ENCODE data around the gene FBLIM1. TPM values are rescaled to one million over a fixed set of nuclear protein-coding genes. Genes with fewer than 3 reads are reported as not detected.

The FBLIM1 gene
- total and polyA plus RNA-seq, 4 experiments from 2014 or later: not detected

DNA sequence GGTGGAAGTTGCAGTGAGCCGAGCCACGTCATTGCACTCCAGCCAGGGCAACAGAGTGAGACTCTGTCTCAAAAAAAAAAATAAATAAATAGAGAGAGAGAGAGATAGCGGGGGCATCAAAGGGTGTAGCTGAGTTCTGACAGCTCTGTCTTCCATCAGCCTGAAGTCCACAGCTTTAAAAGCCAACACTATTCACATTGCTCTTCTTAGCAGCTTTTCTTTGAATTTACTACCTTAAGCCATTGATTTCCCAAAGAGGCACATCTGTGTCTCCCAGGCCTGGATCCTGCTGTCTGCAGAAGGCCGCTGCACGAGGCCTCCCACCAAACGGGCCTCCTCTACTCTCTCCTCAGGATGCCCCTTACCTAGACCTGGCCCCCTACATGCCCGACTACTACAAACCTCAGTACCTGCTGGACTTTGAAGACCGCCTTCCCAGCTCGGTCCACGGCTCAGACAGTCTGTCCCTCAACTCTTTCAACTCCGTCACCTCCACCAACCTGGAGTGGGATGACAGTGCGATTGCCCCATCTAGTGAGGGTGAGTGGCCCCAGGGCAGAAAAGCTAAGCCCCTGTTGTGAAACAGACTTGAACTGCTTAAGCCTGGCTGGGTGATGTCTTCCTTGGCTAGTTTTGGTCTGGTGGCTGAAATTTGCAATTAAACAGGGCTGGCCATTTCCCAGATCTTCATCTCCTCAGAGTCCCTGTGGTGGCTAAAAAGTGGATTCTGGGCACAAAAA, 39.0 kb upstream of the FBLIM1 start:
- H3K36me3 Mint-ChIP-seq: peaks cover 26 to 54% of the 10 kb centered on the region in 2 donors
- H3K36me3 ChIP-seq (ENCODE audit: insufficient read depth, low read length): peaks cover 48% of the 10 kb centered on the region

GRCh38 chr1:15720861-15721260, 37.7 kb upstream of the FBLIM1 start:
- Mint-ChIP-seq H3K27me3 (no peaks in the 10 kb centered on the region), H3K36me3 (peaks cover 27 to 58% of the 10 kb centered on the region in 2 donors), H3K4me3 (no peak overlapping the region), H3K27ac (no peak overlapping the region), H3K9me3 (no peaks in the 10 kb centered on the region), H3K4me1 (no peaks in the 10 kb centered on the region)
- Histone ChIP-seq H3K27ac (ENCODE audit: low read depth, low read length) (no peak overlapping the region), H3K4me1 (ENCODE audit: insufficient read depth, low read length) (no peaks in the 10 kb centered on the region), H3K27me3 (ENCODE audit: insufficient read depth, low read length) (no peaks in the 10 kb centered on the region), H3K36me3 (ENCODE audit: insufficient read depth, low read length) (peaks cover 57% of the 10 kb centered on the region), H3K4me3 (ENCODE audit: low read length in 2 of 2) (no peak overlapping the region), H3K9me3 (ENCODE audit: control insufficient read depth in 1 of 2, low read length in 2 of 2) (no peaks in the 10 kb centered on the region)
- ChIA-PET CTCF (ENCODE audit: partially characterized antibody) (no interaction called here), POLR2A (ENCODE audit: partially characterized antibody) (no interaction called here)
- DNase-seq: no peak
- intact Hi-C loops (cut with micrococcal nuclease): no loop called here

More for the DNA sequence above, 39.0 kb upstream of the FBLIM1 start:
- no peaks in the 10 kb centered on the region for H3K4me1 Mint-ChIP-seq
- POLR2A ChIA-PET (ENCODE audit: partially characterized antibody): no interaction called here
- no peaks in the 10 kb centered on the region for H3K27me3 ChIP-seq (ENCODE audit: insufficient read depth, low read length)
- intact Hi-C loops (cut with micrococcal nuclease): no loop called here
- H3K4me1 ChIP-seq (ENCODE audit: insufficient read depth, low read length): no peaks in the 10 kb centered on the region
- H3K27me3 Mint-ChIP-seq: no peaks in the 10 kb centered on the region
- H3K9me3 ChIP-seq (ENCODE audit: control insufficient read depth in 1 of 2, low read length in 2 of 2): no peaks in the 10 kb centered on the region
- no peak overlapping the region for H3K4me3 Mint-ChIP-seq
- CTCF ChIA-PET (ENCODE audit: partially characterized antibody): no interaction called here
- H3K4me3 ChIP-seq (ENCODE audit: low read length in 2 of 2): no peak overlapping the region
- no peak overlapping the region for H3K27ac ChIP-seq (ENCODE audit: low read depth, low read length)
- H3K27ac Mint-ChIP-seq: no peak overlapping the region
- DNase-seq: no peak
- H3K9me3 Mint-ChIP-seq: no peaks in the 10 kb centered on the region

- H3K4me1 Mint-ChIP-seq: no peaks in the 10 kb centered on the region
- no peaks in the 10 kb centered on the region for H3K27me3 ChIP-seq (ENCODE audit: insufficient read depth, low read length)
- H3K36me3 Mint-ChIP-seq: peaks cover 35 to 59% of the 10 kb centered on the region in 2 donors
- H3K27ac ChIP-seq (ENCODE audit: low read depth, low read length): no peak overlapping the region
- H3K4me3 ChIP-seq (ENCODE audit: low read length in 2 of 2): no peak overlapping the region
- H3K4me1 ChIP-seq (ENCODE audit: insufficient read depth, low read length): no peaks in the 10 kb centered on the region
- H3K27ac Mint-ChIP-seq: peak overlapping the region in 1 of 7 donors; percentile 4
- intact Hi-C loops (cut with micrococcal nuclease): no loop called here
- POLR2A ChIA-PET (ENCODE audit: partially characterized antibody): no interaction called here
- no peak for DNase-seq
- H3K36me3 ChIP-seq (ENCODE audit: insufficient read depth, low read length): peaks cover 58% of the 10 kb centered on the region
- H3K4me3 Mint-ChIP-seq: no peak overlapping the region
- no peaks in the 10 kb centered on the region for H3K27me3 Mint-ChIP-seq
- CTCF ChIA-PET (ENCODE audit: partially characterized antibody): interaction anchor here (1.2 kb wide), 1 partner anchor 15 kb away, joined by 3 read pairs; no protein-coding TSS in a partner anchor
- H3K9me3 Mint-ChIP-seq: no peaks in the 10 kb centered on the region
- no peaks in the 10 kb centered on the region for H3K9me3 ChIP-seq (ENCODE audit: control insufficient read depth in 1 of 2, low read length in 2 of 2)
These were observed 36.2 kb upstream of the FBLIM1 start for GRCh38 chr1:15722411-15722810.

DNA sequence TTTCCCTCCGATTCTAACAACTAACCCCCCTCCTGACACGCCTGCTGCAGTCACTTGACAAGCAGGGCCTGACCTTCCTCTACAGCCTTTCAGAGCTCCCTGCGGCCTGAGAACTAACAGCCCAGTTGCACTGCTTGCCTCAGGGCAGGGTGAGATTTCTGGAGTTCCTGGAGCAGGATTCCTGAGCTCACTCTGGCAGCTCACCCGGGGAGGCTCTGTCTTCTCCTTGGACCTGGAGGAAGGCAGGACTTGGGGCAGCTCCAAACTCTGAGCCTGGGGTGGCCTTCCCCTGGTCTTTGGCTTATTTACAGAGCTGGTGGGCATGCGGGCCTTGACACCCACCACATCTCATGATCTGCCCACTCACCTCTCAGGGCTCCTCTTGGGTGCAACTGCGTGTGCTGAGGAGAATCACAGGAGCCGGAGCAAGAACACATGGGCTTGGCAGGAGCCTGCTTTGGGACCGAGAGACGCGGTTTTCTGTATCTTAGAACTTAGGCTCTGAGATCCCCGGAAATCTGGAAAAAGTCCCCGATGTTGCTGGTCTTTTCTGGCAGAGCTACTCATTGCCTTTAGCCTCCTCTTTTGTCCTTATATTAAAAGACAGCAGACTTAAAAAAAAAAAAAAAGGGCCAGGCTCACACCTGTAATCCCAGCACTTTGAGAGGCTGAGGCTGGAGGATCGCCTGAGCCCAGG, 35.6 kb upstream of the FBLIM1 start:
- peak overlapping the region in 1 of 7 donors; percentile 68 for H3K27ac Mint-ChIP-seq
- ChIA-PET POLR2A (ENCODE audit: partially characterized antibody) (no interaction called here), CTCF (ENCODE audit: partially characterized antibody) (interaction anchor here (1.2 kb wide), 2 partner anchors 15 to 25 kb away, joined by 3 read pairs; no protein-coding TSS in a partner anchor)
- Histone ChIP-seq H3K36me3 (ENCODE audit: insufficient read depth, low read length) (peaks cover 56% of the 10 kb centered on the region), H3K4me3 (ENCODE audit: low read length in 2 of 2) (no peak overlapping the region), H3K4me1 (ENCODE audit: insufficient read depth, low read length) (no peaks in the 10 kb centered on the region), H3K9me3 (ENCODE audit: control insufficient read depth in 1 of 2, low read length in 2 of 2) (no peaks in the 10 kb centered on the region), H3K27me3 (ENCODE audit: insufficient read depth, low read length) (no peaks in the 10 kb centered on the region), H3K27ac (ENCODE audit: low read depth, low read length) (no peak overlapping the region)
- DNase-seq: no peak
- H3K27me3 Mint-ChIP-seq: no peaks in the 10 kb centered on the region
- intact Hi-C loops (cut with micrococcal nuclease): no loop called here
- H3K9me3 Mint-ChIP-seq: no peaks in the 10 kb centered on the region
- no peak overlapping the region for H3K4me3 Mint-ChIP-seq
- peaks cover 32 to 60% of the 10 kb centered on the region in 2 donors for H3K36me3 Mint-ChIP-seq
- no peaks in the 10 kb centered on the region for H3K4me1 Mint-ChIP-seq

DNA sequence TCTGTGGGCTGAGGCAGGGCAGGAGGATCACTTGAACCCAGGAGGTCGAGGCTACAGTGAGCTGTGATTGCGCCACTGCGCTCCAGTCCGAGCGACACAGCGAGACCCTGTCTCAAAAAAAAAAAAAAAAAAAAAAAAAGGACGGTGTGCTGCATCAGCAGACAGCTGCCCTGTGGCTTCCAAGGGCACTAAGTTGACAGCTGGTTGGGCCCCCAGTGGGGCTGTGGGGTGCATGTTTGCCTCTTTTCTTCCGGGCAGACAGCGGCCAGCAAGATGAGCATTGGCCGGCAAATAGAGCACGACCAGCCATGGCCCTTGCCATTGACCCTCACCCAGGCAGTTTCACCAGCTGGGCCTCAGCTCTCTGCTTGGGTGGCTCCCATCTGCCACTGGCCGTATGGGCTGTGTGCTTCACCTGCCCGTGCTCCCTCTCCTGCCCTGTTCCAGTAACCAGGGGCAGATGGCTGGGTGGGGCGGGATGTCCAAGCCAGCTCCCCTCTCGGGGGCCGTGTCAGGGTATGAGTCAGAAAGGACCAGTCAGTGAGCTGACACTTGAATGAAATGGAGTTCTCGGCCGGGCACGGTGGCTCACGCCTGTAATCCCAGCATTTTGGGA, 34.9 kb upstream of the FBLIM1 start:
- Histone ChIP-seq H3K4me1 (ENCODE audit: insufficient read depth, low read length) (no peaks in the 10 kb centered on the region), H3K4me3 (ENCODE audit: low read length in 2 of 2) (no peak overlapping the region), H3K27ac (ENCODE audit: low read depth, low read length) (no peak overlapping the region), H3K27me3 (ENCODE audit: insufficient read depth, low read length) (no peaks in the 10 kb centered on the region), H3K36me3 (ENCODE audit: insufficient read depth, low read length) (peaks cover 60% of the 10 kb centered on the region), H3K9me3 (ENCODE audit: control insufficient read depth in 1 of 2, low read length in 2 of 2) (no peaks in the 10 kb centered on the region)
- H3K27ac Mint-ChIP-seq: no peak overlapping the region
- H3K4me1 Mint-ChIP-seq: no peaks in the 10 kb centered on the region
- H3K9me3 Mint-ChIP-seq: no peaks in the 10 kb centered on the region
- ChIA-PET CTCF (ENCODE audit: partially characterized antibody) (interaction anchor here (1.2 kb wide), 2 partner anchors 14 to 26 kb away, joined by 3 read pairs; no protein-coding TSS in a partner anchor), POLR2A (ENCODE audit: partially characterized antibody) (no interaction called here)
- H3K4me3 Mint-ChIP-seq: no peak overlapping the region
- intact Hi-C loops (cut with micrococcal nuclease): no loop called here
- no peaks in the 10 kb centered on the region for H3K27me3 Mint-ChIP-seq
- H3K36me3 Mint-ChIP-seq: peaks cover 26 to 63% of the 10 kb centered on the region in 2 donors
- DNase-seq: no peak

DNA sequence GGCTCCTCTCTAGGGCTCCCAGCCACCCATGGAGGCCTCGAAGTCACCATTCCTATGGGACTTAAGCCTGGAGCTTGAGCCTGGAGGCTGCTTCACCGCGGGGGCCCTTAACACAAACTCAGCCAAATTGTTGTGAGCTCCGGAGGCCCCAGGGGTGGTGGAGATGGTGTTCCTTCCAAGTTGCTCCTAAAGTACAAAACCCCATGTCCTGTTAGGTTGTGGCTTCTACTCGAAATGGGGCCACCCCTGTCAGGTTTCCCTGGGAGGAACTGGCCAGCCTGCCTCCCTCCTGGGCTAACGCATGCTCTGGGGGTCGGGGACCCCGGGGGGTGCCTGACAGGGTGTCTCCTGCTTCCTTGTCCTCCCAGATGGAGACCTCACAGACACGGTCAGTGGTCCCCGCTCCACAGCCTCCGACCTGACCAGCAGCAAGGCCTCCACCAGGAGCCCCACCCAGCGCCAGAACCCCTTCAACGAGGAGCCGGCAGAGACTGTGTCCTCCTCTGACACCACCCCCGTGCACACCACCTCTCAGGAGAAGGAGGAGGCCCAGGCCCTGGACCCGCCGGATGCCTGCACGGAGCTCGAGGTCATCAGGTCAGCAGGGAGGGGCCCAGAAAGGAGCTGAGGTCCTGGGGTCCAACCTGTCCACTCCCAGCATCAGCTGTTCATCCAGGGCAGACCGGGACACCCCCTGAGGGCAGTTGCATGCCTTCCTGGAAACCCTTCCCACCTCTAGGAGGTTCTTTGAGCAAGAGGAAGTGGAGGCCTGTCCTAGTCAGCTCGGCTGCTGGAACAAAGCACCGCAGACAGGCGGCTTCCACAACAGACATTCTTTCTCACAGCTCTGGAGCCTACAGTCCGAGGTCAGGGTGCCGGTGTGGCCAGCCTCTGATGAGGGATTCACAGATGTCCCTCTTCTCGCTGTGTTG, 33.4 kb upstream of the FBLIM1 start:
- no peak overlapping the region for H3K4me3 Mint-ChIP-seq
- no peaks in the 10 kb centered on the region for H3K9me3 ChIP-seq (ENCODE audit: control insufficient read depth in 1 of 2, low read length in 2 of 2)
- H3K27me3 Mint-ChIP-seq: no peaks in the 10 kb centered on the region
- no peak for DNase-seq
- H3K27me3 ChIP-seq (ENCODE audit: insufficient read depth, low read length): no peaks in the 10 kb centered on the region
- intact Hi-C loops (cut with micrococcal nuclease): no loop called here
- no peaks in the 10 kb centered on the region for H3K9me3 Mint-ChIP-seq
- ChIA-PET CTCF (ENCODE audit: partially characterized antibody) (no interaction called here), POLR2A (ENCODE audit: partially characterized antibody) (no interaction called here)
- H3K4me3 ChIP-seq (ENCODE audit: low read length in 2 of 2): no peak overlapping the region
- no peaks in the 10 kb centered on the region for H3K4me1 Mint-ChIP-seq
- no peaks in the 10 kb centered on the region for H3K4me1 ChIP-seq (ENCODE audit: insufficient read depth, low read length)
- peaks cover 65% of the 10 kb centered on the region for H3K36me3 ChIP-seq (ENCODE audit: insufficient read depth, low read length)
- H3K36me3 Mint-ChIP-seq: peaks cover 21 to 62% of the 10 kb centered on the region in 2 donors
- peak overlapping the region in 1 of 7 donors; percentile 41 for H3K27ac Mint-ChIP-seq
- no peak overlapping the region for H3K27ac ChIP-seq (ENCODE audit: low read depth, low read length)

Measured in CD4-positive, alpha-beta memory T cell (primary cell).